OCI-LY1 (cell line): Measurements from ENCODE around the gene MOK.

Experiments used
- H2AFZ ChIP-seq: fragments of 200-600 bp; sonication (generic), shearing (Covaris generic); 2 replicates; pipeline ENCODE4 v1.6.0; 2014; ENCODE audit warnings: antibody characterized with exemption, mild to moderate bottlenecking, low read length
- H3F3A ChIP-seq: fragments of 200-600 bp; sonication (generic), shearing (Covaris generic); 2 replicates; pipeline ENCODE4 v1.6.0; 2014; ENCODE audit warnings: mild to moderate bottlenecking, antibody characterized with exemption, low read length, moderate library complexity; ENCODE audit not compliant: insufficient read depth
- H3K27ac ChIP-seq: fragments of 200-600 bp; sonication (generic); 2 replicates; pipeline ENCODE4 v1.5.1; 2014; ENCODE audit warnings: low read length, mixed run types, mild to moderate bottlenecking, low read depth; ENCODE audit not compliant: poor library complexity, severe bottlenecking
- H3K27me3 ChIP-seq: fragments of 200-600 bp; sonication (generic); 2 replicates; pipeline ENCODE4 v1.6.0; 2014; ENCODE audit warnings: antibody characterized with exemption, mild to moderate bottlenecking, low read length, moderate library complexity; ENCODE audit not compliant: insufficient read depth
- H3K36me3 ChIP-seq: fragments of 200-600 bp; sonication (generic); 2 replicates; pipeline ENCODE4 v1.6.1; 2014; ENCODE audit warnings: mild to moderate bottlenecking, antibody characterized with exemption, low read length, moderate library complexity, mixed read lengths; ENCODE audit not compliant: insufficient read depth
- H3K4me1 ChIP-seq: fragments of 200-600 bp; sonication (generic); 2 replicates; pipeline ENCODE4 v1.5.1; 2014; ENCODE audit warnings: mild to moderate bottlenecking, low read length, moderate library complexity; ENCODE audit not compliant: insufficient read depth, severe bottlenecking
- H3K4me2 ChIP-seq: fragments of 200-600 bp; sonication (generic), shearing (Covaris generic); 2 replicates; pipeline ENCODE4 v1.6.1; 2014; ENCODE audit warnings: low read length
- H3K4me3 ChIP-seq: fragments of 200-600 bp; sonication (generic); 2 replicates; pipeline ENCODE4 v1.5.1; 2014; ENCODE audit warnings: low read length, low read depth, mild to moderate bottlenecking, mixed read lengths; ENCODE audit not compliant: poor library complexity, severe bottlenecking
- H3K79me2 ChIP-seq: fragments of 200-600 bp; shearing (Covaris generic); 2 replicates; pipeline ENCODE4 v1.6.1; 2016; ENCODE audit warnings: mixed run types, low read length, mixed read lengths; ENCODE audit not compliant: insufficient read depth
- H3K9ac ChIP-seq: fragments of 200-600 bp; sonication (generic), shearing (Covaris generic); 2 replicates; pipeline ENCODE4 v1.6.1; 2014; ENCODE audit warnings: mild to moderate bottlenecking, low read length, mixed read lengths
- H3K9me2 ChIP-seq: fragments of 200-600 bp; sonication (generic), shearing (Covaris generic); 2 replicates; pipeline ENCODE4 v1.6.1; 2014; ENCODE audit warnings: low read depth, mild to moderate bottlenecking, low read length, mixed read lengths
- H3K9me3 ChIP-seq: fragments of 200-600 bp; shearing (Covaris generic); 2 replicates; pipeline ENCODE4 v1.6.1; 2014; ENCODE audit warnings: low read length, mixed read lengths
- H4K20me1 ChIP-seq: fragments of 200-600 bp; sonication (generic), shearing (Covaris generic); 2 replicates; pipeline ENCODE4 v1.6.0; 2016; ENCODE audit warnings: mild to moderate bottlenecking, low read length; ENCODE audit not compliant: insufficient read depth
- EZH2 ChIP-seq: fragments of 200-600 bp; sonication (generic), shearing (Covaris generic); IDR thresholded peaks from 2 replicates; pipeline ENCODE4 v1.8.0; 2017; ENCODE audit warnings: borderline replicate concordance, mixed run types, mild to moderate bottlenecking, antibody characterized with exemption, low read length, moderate library complexity, mixed read lengths
- TF ChIP-seq, protein P1 (sequence below): fragments of 200-600 bp; sonication (generic), shearing (Covaris generic); IDR thresholded peaks from 2 replicates; pipeline ENCODE4 v1.5.1; 2017; ENCODE audit warnings: mild to moderate bottlenecking, antibody characterized with exemption, low read length, moderate library complexity, mixed read lengths

Gene MOK

DNA sequence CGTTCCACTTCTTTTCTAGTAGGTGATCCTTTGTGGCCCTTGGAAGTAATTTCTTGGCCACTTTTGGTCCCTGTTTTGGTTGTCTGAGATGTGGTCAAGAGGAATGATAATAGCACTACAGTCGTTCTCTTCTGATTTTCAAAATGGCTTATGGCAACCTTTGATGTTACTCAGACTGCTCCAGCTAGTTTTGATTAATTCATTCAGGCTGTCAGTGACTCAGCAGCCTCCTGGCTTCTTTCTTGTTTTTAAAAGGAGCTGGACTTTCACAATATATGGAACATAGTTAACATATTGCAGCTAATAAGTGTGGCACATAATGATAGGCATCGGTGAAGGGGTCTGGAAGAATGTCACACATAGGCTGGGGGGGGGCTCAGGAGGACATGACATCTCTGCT is 117.9 kb downstream of the MOK start:
- no peaks in the 10 kb centered on the region for H3K36me3 ChIP-seq
- no peak overlapping the region for H3K9ac ChIP-seq
- H3K9me3 ChIP-seq, result no peaks in the 10 kb centered on the region
- no peak overlapping the region for H3K27ac ChIP-seq
- no peaks in the 10 kb centered on the region for H3K9me2 ChIP-seq
- H3K79me2 ChIP-seq, result peaks cover 41% of the 10 kb centered on the region
- H3F3A ChIP-seq, result no peaks in the 10 kb centered on the region
- H3K4me3 ChIP-seq, result no peak overlapping the region
- H3K4me1 ChIP-seq, result peaks cover 10% of the 10 kb centered on the region
- H3K4me2 ChIP-seq, result no peak overlapping the region
- TF ChIP-seq, protein P1, sequence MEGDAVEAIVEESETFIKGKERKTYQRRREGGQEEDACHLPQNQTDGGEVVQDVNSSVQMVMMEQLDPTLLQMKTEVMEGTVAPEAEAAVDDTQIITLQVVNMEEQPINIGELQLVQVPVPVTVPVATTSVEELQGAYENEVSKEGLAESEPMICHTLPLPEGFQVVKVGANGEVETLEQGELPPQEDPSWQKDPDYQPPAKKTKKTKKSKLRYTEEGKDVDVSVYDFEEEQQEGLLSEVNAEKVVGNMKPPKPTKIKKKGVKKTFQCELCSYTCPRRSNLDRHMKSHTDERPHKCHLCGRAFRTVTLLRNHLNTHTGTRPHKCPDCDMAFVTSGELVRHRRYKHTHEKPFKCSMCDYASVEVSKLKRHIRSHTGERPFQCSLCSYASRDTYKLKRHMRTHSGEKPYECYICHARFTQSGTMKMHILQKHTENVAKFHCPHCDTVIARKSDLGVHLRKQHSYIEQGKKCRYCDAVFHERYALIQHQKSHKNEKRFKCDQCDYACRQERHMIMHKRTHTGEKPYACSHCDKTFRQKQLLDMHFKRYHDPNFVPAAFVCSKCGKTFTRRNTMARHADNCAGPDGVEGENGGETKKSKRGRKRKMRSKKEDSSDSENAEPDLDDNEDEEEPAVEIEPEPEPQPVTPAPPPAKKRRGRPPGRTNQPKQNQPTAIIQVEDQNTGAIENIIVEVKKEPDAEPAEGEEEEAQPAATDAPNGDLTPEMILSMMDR, result no peak
- no peak for TF ChIP-seq EZH2
- H2AFZ ChIP-seq, result no peak overlapping the region
- H4K20me1 ChIP-seq, result no peaks in the 10 kb centered on the region
- H3K27me3 ChIP-seq, result no peaks in the 10 kb centered on the region

DNA sequence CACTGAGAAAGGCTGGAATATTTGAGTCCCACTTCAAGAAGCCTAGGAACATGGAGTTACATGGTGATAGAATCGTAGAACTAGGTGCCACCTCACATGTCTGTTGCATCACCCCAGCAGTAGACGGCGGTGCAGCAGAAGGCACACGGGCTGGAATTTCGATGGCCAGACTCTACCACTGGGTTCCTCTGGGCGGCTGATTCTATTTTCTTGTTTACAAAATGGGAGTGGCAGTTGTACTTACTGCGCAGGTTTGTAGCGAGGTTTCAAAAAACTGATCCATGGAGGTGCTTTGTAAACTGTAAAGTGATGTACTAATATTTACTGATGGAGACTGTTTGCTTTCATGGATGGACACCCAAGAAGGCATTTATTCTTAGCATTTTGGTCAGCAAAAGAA is 119.6 kb downstream of the MOK start:
- Histone ChIP-seq H3K4me1 (peaks cover 9% of the 10 kb centered on the region), H3K9ac (no peak overlapping the region), H2AFZ (no peak overlapping the region), H4K20me1 (no peaks in the 10 kb centered on the region), H3F3A (no peaks in the 10 kb centered on the region; the same call in 1 of the 2 replicates), H3K4me2 (no peak overlapping the region), H3K79me2 (peaks cover 56% of the 10 kb centered on the region), H3K36me3 (no peaks in the 10 kb centered on the region), H3K27ac (no peak overlapping the region), H3K4me3 (no peak overlapping the region), H3K9me3 (no peaks in the 10 kb centered on the region), H3K27me3 (no peaks in the 10 kb centered on the region), H3K9me2 (no peaks in the 10 kb centered on the region)
- TF ChIP-seq, protein P1, result no peak
- no peak for TF ChIP-seq EZH2

DNA sequence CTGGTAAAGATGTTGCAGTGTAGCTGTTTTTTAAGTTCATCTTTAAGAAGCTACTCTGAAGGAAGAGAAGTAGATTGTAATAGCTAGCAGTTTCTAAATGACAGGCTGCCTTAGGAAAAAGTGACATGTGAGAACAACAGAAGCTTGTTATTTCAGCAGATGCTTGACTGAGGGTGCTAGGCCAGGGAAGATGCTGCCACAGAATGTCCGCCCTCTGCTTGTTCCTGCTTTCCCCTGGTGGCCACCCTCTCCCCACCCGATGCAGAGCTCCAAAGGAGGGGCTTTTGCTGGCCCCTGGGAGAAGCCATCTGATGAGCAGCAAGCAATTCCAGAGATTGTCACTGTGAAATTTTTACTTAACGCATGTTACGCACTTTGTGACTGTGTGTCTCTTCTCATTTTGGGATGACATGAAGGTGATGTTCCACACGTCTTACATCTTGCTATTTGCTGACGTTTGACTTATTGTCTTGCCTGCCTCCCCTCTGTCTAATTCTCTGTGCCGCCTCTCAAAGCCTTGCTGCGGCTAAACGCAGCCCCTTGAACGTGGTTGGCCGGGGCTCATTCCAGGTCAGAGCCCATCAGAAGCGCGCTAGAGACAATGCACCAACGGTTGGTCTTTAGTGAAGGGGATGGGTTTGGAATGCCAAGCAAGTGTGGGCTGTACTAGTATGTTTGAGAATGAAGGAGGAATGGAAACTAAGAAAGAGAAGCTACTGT is 120.5 kb downstream of the MOK start:
- TF ChIP-seq EZH2, result no peak
- TF ChIP-seq, protein P1, result no peak
- Histone ChIP-seq H3K4me1 (peaks cover 18% of the 10 kb centered on the region), H3K9ac (no peak overlapping the region), H3K27me3 (no peaks in the 10 kb centered on the region), H3K9me3 (no peaks in the 10 kb centered on the region), H3K9me2 (no peaks in the 10 kb centered on the region), H2AFZ (no peak overlapping the region), H3K27ac (no peak overlapping the region), H3K4me2 (no peak overlapping the region), H3K36me3 (no peaks in the 10 kb centered on the region), H3K79me2 (peaks cover 56% of the 10 kb centered on the region), H3F3A (no peaks in the 10 kb centered on the region; the same call in 1 of the 2 replicates), H3K4me3 (no peak overlapping the region), H4K20me1 (no peaks in the 10 kb centered on the region)
